Left cardiac atrium (tissue), 4 donors: ENCODE data around the gene ATP11C. TPM values are rescaled to one million over a fixed set of nuclear protein-coding genes. Genes with fewer than 3 reads are reported as not detected.
"Not testable (repeated sequence)": the region's sequence is repeated elsewhere in the genome, so short reads cannot be mapped to it uniquely, and the experiment has no call there.

Experiments
- ATAC-seq, 2 donors: fragments of 200-7000 bp; cut with Tn5 transposase; one replicate each; pipeline ENCODE4 v1.9.1; 2020; ENCODE audit warnings: mild to moderate bottlenecking in 2 of 2, moderate library complexity in 2 of 2
- DNase-seq: peaks from one replicate; pipeline ENCODE4 v3.0.0-alpha.2; 2020
- intact Hi-C, 2 donors: fragments of 100-400 bp; cut with DNase I; formaldehyde crosslinking; loops; one replicate each; pipeline versions ENCODE4 v1.14.1 to v1.15.1; 2022 to 2023
- long read RNA-seq: library from polyadenylated mRNA; unstranded; transcript quantifications from one replicate; pipeline ENCODE4 v2.0.0, GENCODE V29; 2021
- total RNA-seq, 2 donors: library from RNA; stranded (reverse); fragmentation: NEBNext Ultra II Directional; extraction: Animal tissue kit (Norgen Biotek cat#: 25700); gene quantifications; one replicate each; pipeline ENCODE4 v1.2.1, GENCODE V29; 2021
- donor health status: DM: no; HTN: yes; CAD: no.
- donor health status: DM: no; HTN: yes; CAD: no; lungs with severe emphysema.
- donor health status: DM: yes; HTN: yes; CAD: no.
- donor health status: Dilated cardiomyopathy.

ATP11C gene
- total RNA-seq, result 10 to 100 TPM in 1 of 2 donors, 1 to 10 TPM in 1; 7.2 to 10.9 TPM
- long read RNA-seq, partial matches to known transcripts, result 4 of 5 reads
- long read RNA-seq, other reads (novel, unspliced or antisense), result 1 of 5 reads

- intact Hi-C loops, result no loop called here
- DNase-seq (peak; percentile 81), ATAC-seq (peak; percentile 94 to 97)
These were observed at the start of gene ATP11C for GRCh38 chrX:139932901-139933796. ATP11C (minus strand) TSS chrX:139933053; CDS start chrX:139932042, 1,011 bp downstream.

- ATAC-seq, result no peak
- intact Hi-C loops, result no loop called here
- no peak for DNase-seq
These were observed 41.6 kb upstream of the ATP11C start for GRCh38 chrX:139974471-139974870.

GRCh38 chrX:139972629-139973624, 40.1 kb upstream of the ATP11C start:
- DNase-seq (no peak), ATAC-seq (no peak)
- intact Hi-C loops, result no loop called here

DNA sequence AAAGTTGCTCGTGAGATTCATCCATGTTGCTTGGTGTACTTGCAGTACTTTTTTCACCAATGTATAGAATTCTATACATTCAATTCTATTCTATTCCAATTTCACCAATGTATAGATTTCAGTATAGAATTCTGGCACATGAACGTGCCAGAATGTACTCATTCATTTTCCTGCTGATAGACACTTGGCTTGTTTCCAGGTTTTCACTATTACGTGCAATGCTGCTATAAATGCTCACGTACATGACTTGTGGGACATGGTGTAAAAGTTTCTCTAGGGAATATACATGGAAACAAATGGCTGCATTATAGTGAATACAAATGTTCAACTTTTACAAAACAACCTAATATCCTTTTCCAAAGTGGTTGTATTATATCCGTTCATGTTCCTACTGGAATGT, 39.3 kb upstream of the ATP11C start:
- intact Hi-C loops, result no loop called here
- DNase-seq, result no peak
- ATAC-seq, result no peak

DNA sequence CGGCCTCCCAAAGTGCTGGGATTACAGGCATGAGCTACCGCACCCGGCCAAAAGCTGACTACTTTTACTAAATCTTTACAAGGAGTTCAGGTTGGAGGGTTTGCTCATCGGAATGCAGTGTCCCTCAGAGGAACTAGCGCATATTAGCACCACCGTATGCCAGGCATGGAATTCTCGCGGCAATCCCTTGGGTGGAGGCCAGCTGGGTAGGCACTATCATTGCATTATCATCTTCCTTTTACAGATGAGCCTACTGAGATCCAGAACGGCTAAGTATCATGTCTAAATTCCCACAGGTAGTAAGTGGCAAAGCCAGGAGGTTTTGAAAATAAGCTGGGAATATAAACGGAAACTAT, 38.5 kb upstream of the ATP11C start:
- intact Hi-C loops, result no loop called here
- ATAC-seq, result no peak
- no peak for DNase-seq

- DNase-seq (no peak), ATAC-seq (no peak)
- intact Hi-C loops, result no loop called here
These were observed 36.4 kb upstream of the ATP11C start for GRCh38 chrX:139969286-139969685.

DNA sequence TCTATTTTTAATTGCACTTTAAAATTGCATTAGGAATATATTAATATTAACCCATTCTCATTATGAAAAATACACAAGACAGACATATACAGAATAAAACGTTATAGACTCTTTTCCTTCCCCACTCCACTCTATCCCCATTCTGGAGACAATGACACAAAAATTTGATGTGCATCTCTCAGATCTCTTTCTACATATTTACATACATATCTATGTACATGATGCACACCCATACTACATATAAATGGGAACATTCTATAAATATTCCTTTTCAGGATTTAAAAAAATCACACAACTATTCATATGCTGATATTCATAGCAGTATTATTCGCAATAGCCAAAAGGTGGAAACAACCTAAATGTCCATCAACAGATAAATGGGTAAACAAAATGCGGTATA, 34.9 kb upstream of the ATP11C start:
- ATAC-seq (no peak), DNase-seq (no peak)
- intact Hi-C loops, result no loop called here

GRCh38 chrX:139967300-139967699, 34.4 kb upstream of the ATP11C start:
- no peak for ATAC-seq
- intact Hi-C loops, result no loop called here
- no peak for DNase-seq

- intact Hi-C loops, DNase-seq, ATAC-seq: not testable (repeated sequence)
These were observed 33.3 kb upstream of the ATP11C start for GRCh38 chrX:139966159-139966558.

- intact Hi-C loops, result no loop called here
- DNase-seq (no peak), ATAC-seq (no peak)
These were observed 32.6 kb upstream of the ATP11C start, which contains the start of gene CXorf66 for GRCh38 chrX:139965421-139965820. CXorf66 (minus strand) TSS chrX:139965521; CDS start chrX:139965496, 25 bp downstream.

DNA sequence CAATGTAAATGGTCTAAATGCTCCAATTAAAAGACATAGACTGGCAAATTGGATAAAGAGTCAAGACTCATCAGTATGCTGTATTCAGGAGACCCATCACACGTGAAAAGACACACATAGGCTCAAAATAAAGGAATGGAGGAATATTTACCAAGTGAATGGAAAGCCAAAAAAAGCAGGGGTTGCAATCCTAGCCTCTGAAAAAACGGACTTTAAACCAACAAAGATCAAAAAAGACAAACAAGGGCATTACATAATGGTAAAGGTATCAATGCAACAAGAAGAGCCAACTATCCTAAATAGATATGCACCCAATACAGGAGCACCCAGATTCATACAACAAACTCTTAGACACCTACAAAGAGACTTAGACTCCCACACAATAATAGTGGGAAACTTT, 28.2 kb upstream of the ATP11C start:
- ATAC-seq, DNase-seq, intact Hi-C loops: not testable (repeated sequence)

- ATAC-seq (no peak), DNase-seq (no peak)
- intact Hi-C loops, result no loop called here
These were observed 16.9 kb upstream of the ATP11C start for GRCh38 chrX:139949703-139950102.

DNA sequence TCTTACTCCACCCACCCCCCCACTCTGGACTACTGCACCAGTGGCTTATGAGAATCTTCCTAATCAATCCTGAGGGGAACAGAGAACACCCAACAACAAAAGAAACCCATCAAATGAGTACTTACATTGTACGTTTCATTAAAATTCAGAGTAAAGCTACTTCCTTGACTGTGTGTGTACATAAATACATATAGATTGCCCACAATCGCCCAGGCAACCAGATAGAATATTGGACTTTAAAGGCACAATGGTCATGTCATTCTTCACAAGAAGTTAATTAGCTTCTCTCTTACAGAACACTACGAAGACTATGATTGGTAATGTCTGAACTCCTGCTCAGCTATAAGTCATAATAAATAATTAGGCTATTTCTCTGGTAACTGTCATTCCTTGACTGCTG, 12.2 kb upstream of the ATP11C start:
- DNase-seq (no peak), ATAC-seq (no peak)
- intact Hi-C loops, result no loop called here

DNA sequence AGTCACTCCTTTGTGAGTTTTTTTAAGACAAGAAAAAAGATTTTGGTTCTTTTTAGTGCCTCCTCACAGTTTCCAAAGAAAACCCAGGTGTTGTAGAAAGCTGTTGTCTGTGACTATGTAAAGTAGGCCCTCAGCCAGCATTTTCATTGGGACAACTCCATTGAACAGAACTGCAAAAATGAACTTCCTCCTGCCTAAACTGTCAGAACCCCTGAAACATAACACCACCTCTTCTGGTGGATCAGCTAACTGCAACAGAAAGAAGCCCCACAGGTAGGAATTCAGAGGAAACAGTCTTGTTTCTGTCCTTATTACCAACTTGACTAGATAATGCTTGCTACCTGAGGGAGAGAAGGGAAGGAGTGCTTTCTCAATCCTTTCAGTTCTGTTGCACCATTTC, 3.4 kb upstream of the ATP11C start:
- ATAC-seq, result no peak
- intact Hi-C loops, result no loop called here
- DNase-seq, result no peak

- intact Hi-C loops, result no loop called here
- DNase-seq, result no peak
- ATAC-seq, result no peak
These were observed 1.1 kb upstream of the ATP11C start for GRCh38 chrX:139933904-139934303.

GRCh38 chrX:139932073-139932900, 566 bp downstream of the ATP11C start:
- ATAC-seq (peak; percentile 56 to 72), DNase-seq (peak; percentile 53)
- intact Hi-C loops, result no loop called here

- DNase-seq, result no peak
- intact Hi-C loops, result no loop called here
These were observed 1.2 kb downstream of the ATP11C start for GRCh38 chrX:139931646-139932072.

DNA sequence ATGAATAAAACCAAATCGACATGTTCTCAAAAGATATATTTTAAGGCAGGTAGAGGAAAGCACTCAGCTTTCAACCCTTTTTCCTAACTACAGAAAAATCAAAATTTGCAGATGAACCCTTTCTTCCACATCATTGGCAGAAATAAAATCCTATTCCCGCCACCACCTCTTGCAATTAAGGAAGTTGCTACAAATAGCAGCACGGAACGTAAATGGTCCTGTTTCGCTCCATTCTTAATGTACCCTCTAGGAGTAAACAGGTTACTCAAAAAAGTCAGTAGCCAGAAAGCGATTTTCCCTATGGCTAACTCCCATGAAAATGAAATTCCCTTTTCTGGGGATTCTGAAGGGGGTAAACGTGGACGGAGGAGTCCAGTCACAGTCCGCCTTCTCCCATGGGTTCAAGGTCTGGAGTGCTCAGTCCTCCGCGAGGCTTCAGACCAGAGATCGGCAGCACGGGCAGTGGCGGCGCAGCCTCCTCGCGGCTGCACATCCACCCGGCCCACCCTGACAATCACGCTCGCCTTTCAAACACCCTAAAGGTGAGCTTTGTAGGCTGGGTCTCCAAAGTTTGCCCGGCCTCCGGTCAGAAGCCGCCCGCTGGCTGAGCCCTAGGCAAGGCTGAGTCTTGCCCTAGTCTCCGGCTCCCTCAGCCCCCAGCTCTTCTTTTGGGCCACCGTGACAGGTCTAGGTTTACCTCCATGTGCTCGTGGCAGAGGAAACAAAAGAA, 1.8 kb downstream of the ATP11C start:
- peak in 1 of 2 donors; percentile 3 for ATAC-seq
- intact Hi-C loops, result no loop called here
- DNase-seq, result peak; percentile 27

More at GRCh38 chrX:139931646-139932072, 1.2 kb downstream of the ATP11C start:
- ATAC-seq, result no peak
